Measurements from ENCODE around the gene HK3.

Gene HK3

GRCh38 chr5:176870110-176870591, 29.0 kb downstream of the HK3 start:
- peak; percentile 71 for DNase-seq (ENCODE audit: low read depth)

GRCh38 chr5:176869501-176870109, 29.5 kb downstream of the HK3 start:
- no peak for DNase-seq (ENCODE audit: low read depth)

GRCh38 chr5:176868731-176869130, 30.4 kb downstream of the HK3 start:
- DNase-seq (ENCODE audit: low read depth), result no peak

- no peak for DNase-seq (ENCODE audit: low read depth)
Measured at GRCh38 chr5:176868126-176868525, 31.0 kb downstream of the HK3 start.

GRCh38 chr5:176866707-176867310, 32.3 kb downstream of the HK3 start:
- no peak for DNase-seq (ENCODE audit: low read depth)

GRCh38 chr5:176865964-176866363, 33.2 kb downstream of the HK3 start:
- no peak for DNase-seq (ENCODE audit: low read depth)

GRCh38 chr5:176864755-176865154, 34.4 kb downstream of the HK3 start:
- DNase-seq (ENCODE audit: low read depth), result no peak

- DNase-seq (ENCODE audit: low read depth), result no peak
Measured at GRCh38 chr5:176863765-176864098, 35.4 kb downstream of the HK3 start.

GRCh38 chr5:176863041-176863764, 35.9 kb downstream of the HK3 start:
- no peak for DNase-seq (ENCODE audit: low read depth)

- no peak for DNase-seq (ENCODE audit: low read depth)
Measured at GRCh38 chr5:176862330-176862995, 36.7 kb downstream of the HK3 start.

- no peak for DNase-seq (ENCODE audit: low read depth)
Measured at GRCh38 chr5:176861276-176861675, 37.9 kb downstream of the HK3 start.

- DNase-seq (ENCODE audit: low read depth), result no peak
Measured at GRCh38 chr5:176860381-176860780, 38.8 kb downstream of the HK3 start.

- DNase-seq (ENCODE audit: low read depth), result no peak
Measured at GRCh38 chr5:176859916-176860315, 39.2 kb downstream of the HK3 start.

- no peak for DNase-seq (ENCODE audit: low read depth)
Measured at GRCh38 chr5:176857894-176858273, 41.3 kb downstream of the HK3 start.

- DNase-seq (ENCODE audit: low read depth), result no peak
Measured at GRCh38 chr5:176857216-176857893, 41.8 kb downstream of the HK3 start.

- DNase-seq (ENCODE audit: low read depth), result no peak
Measured at GRCh38 chr5:176856746-176857145, 42.4 kb downstream of the HK3 start.

- DNase-seq (ENCODE audit: low read depth), result no peak
Measured at GRCh38 chr5:176855598-176855997, 43.5 kb downstream of the HK3 start.

- DNase-seq (ENCODE audit: low read depth), result no peak
Measured at GRCh38 chr5:176854164-176854563, 45.0 kb downstream of the HK3 start.

- DNase-seq (ENCODE audit: low read depth), result no peak
Measured at GRCh38 chr5:176853151-176853778, 45.9 kb downstream of the HK3 start.

- DNase-seq (ENCODE audit: low read depth), result no peak
Measured at GRCh38 chr5:176851871-176852658, 47.1 kb downstream of the HK3 start.

GRCh38 chr5:176851380-176851779, 47.8 kb downstream of the HK3 start:
- no peak for DNase-seq (ENCODE audit: low read depth)
